Kidney (tissue), 14 donors: ENCODE data around the gene SCFD2. TPM values are rescaled to one million over a fixed set of nuclear protein-coding genes. Genes with fewer than 3 reads are reported as not detected.
A peak's percentile ranks its signal among the peaks of the same experiment; 100 is the strongest.

Experiments used
- DNase-seq, 5 donors: peaks; one replicate each; pipeline ENCODE4 v3.0.0-alpha.2; 2013 to 2020
- FAIRE-seq: peaks from 2 replicates; lab custom pipeline; 2012; peaks lifted over from hg19 to GRCh38; lab: Jason Lieb, UNC
- H3K27ac ChIP-seq, 2 donors: one replicate each; pipeline ENCODE4 v1.7.0; 2013; ENCODE audit warnings: low read depth in 2 of 2, low read length in 2 of 2, inconsistent platforms in 1 of 2
- H3K27me3 ChIP-seq: one replicate; pipeline ENCODE4 v1.7.1; 2013; ENCODE audit warnings: low read length, inconsistent platforms; ENCODE audit not compliant: control insufficient read depth, insufficient read depth
- H3K36me3 ChIP-seq, 3 donors: one replicate each; pipeline versions ENCODE4 v1.7.0 to v1.7.1; 2013; ENCODE audit warnings: low read length in 3 of 3, control low read depth in 1 of 3, inconsistent platforms in 1 of 3; ENCODE audit not compliant: insufficient read depth in 3 of 3, control insufficient read depth in 2 of 3
- H3K4me1 ChIP-seq, 3 donors: one replicate each; pipeline versions ENCODE4 v1.7.0 to v1.7.1; 2013; ENCODE audit warnings: low read length in 3 of 3, inconsistent platforms in 1 of 3, low read depth in 1 of 3; ENCODE audit not compliant: control insufficient read depth in 2 of 3, insufficient read depth in 2 of 3
- H3K4me3 ChIP-seq, 3 donors: one replicate each; pipeline versions ENCODE4 v1.7.0 to v1.8.1; 2013; ENCODE audit warnings: low read length in 3 of 3, control low read depth in 1 of 3, inconsistent platforms in 1 of 3
- H3K9ac ChIP-seq, 3 donors: one replicate each; pipeline versions ENCODE4 v1.7.0 to v1.7.1; 2013; ENCODE audit warnings: low read length in 3 of 3, control low read depth in 1 of 3, inconsistent platforms in 1 of 3
- H3K9me3 ChIP-seq, 3 donors: one replicate each; pipeline versions ENCODE4 v1.7.0 to v1.7.1; 2013; ENCODE audit warnings: low read length in 3 of 3, control low read depth in 1 of 3, inconsistent platforms in 1 of 3; ENCODE audit not compliant: control insufficient read depth in 2 of 3, insufficient read depth in 1 of 3
- CTCF ChIP-seq: IDR thresholded peaks from 3 replicates; pipeline ENCODE4 v1.5.1; 2012; ENCODE audit warnings: mild to moderate bottlenecking, moderate library complexity, borderline replicate concordance; ENCODE audit not compliant: insufficient read depth; ENCODE audit errors: extremely low read depth
- intact Hi-C: fragments of 100-400 bp; cut with DNase I; formaldehyde crosslinking; loops from one replicate; pipeline ENCODE4 v1.11.1; 2022
- polyA plus RNA-seq: library from polyadenylated mRNA; stranded (reverse); fragments of 350-450 nt; fragmentation: Illumina TruSeq; extraction: RNeasy Lipid Tissue Mini Kit (QIAGEN cat#74804); gene quantifications from one replicate; pipeline ENCODE4 v1.2.3, GENCODE V29; 2014; ENCODE audit warnings: low read depth, low replicate concordance; ENCODE audit not compliant: insufficient read depth
- total RNA-seq: library from RNA; stranded (reverse); fragmentation: NEBNext Ultra II Directional; extraction: Animal tissue kit (Norgen Biotek cat#: 25700); gene quantifications from one replicate; pipeline ENCODE4 v1.2.1, GENCODE V29; 2021
- donor health status: control.
- donor health status: control.
- donor health status: control.
- donor health status: control.
- donor health status: control.
- donor health status: DM: yes; HTN: yes; CAD: no.
- donor health status: Normal renal cell carcinoma (clear cell type).

SCFD2 gene
- total and polyA plus RNA-seq, 2 donors from 2014 or later: 6.1 to 20.8 TPM

GRCh38 chr4:52840531-52841370 lies 525.1 kb downstream of the SCFD2 start:
- Histone ChIP-seq H3K36me3 (no peaks in the 10 kb centered on the region), H3K4me1 (peaks cover 3 to 13% (median 10%) of the 10 kb centered on the region in 3 donors), H3K9me3 (no peaks in the 10 kb centered on the region), H3K27ac (no peak overlapping the region), H3K4me3 (no peak overlapping the region), H3K27me3 (no peaks in the 10 kb centered on the region), H3K9ac (no peak overlapping the region)
- FAIRE-seq (no peak), DNase-seq (peak in 1 of 5 donors; percentile 22)
- no peak for TF ChIP-seq CTCF
- intact Hi-C loops: no loop called here

GRCh38 chr4:52838729-52839586 lies 526.9 kb downstream of the SCFD2 start:
- H3K27me3 ChIP-seq: no peaks in the 10 kb centered on the region
- no peaks in the 10 kb centered on the region for H3K9me3 ChIP-seq
- intact Hi-C loops: no loop called here
- H3K36me3 ChIP-seq: no peaks in the 10 kb centered on the region
- H3K4me3 ChIP-seq: no peak overlapping the region
- H3K27ac ChIP-seq: no peak overlapping the region
- FAIRE-seq: no peak
- DNase-seq: no peak
- peaks cover 3 to 13% (median 10%) of the 10 kb centered on the region in 3 donors for H3K4me1 ChIP-seq
- H3K9ac ChIP-seq: no peak overlapping the region
- no peak for TF ChIP-seq CTCF

GRCh38 chr4:52837716-52838558 lies 527.9 kb downstream of the SCFD2 start:
- Histone ChIP-seq H3K27me3 (no peaks in the 10 kb centered on the region), H3K4me3 (no peak overlapping the region), H3K4me1 (peaks cover 3 to 10% (median 10%) of the 10 kb centered on the region in 3 donors), H3K9me3 (no peaks in the 10 kb centered on the region), H3K36me3 (no peaks in the 10 kb centered on the region), H3K9ac (no peak overlapping the region), H3K27ac (no peak overlapping the region)
- intact Hi-C loops: no loop called here
- FAIRE-seq (no peak), DNase-seq (peak in 3 of 5 donors; percentile 55 to 67 (median 59))
- TF ChIP-seq CTCF: no peak
